C1 segment of cervical spinal cord (tissue), 14 donors: Measurements from ENCODE around the gene MEIS1.

Experiments used
- DNase-seq, 14 donors: peaks; one replicate each; lab custom pipeline; 2025; lab: John Stamatoyannopoulos, UW

Gene MEIS1

DNA sequence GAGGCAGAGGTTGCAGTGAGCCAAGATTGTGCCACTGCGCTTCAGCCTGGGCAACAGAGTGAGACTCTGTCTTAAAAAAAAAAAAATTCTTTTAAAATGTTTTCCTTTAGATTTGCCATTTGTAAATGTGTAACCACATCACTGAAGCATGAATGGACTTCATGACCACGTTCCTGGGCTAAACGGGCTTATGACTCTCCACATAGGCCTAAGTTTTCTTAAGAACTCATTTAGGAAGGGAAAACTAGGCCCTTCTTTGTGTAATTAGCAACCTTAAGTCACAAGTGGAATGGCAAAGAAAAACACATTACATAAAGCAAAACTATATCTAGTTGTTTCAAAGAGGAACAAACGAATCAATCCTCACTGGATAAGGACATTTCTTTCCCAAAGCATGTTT lies 99.5 kb downstream of the MEIS1 start:
- DNase-seq = no peak

DNA sequence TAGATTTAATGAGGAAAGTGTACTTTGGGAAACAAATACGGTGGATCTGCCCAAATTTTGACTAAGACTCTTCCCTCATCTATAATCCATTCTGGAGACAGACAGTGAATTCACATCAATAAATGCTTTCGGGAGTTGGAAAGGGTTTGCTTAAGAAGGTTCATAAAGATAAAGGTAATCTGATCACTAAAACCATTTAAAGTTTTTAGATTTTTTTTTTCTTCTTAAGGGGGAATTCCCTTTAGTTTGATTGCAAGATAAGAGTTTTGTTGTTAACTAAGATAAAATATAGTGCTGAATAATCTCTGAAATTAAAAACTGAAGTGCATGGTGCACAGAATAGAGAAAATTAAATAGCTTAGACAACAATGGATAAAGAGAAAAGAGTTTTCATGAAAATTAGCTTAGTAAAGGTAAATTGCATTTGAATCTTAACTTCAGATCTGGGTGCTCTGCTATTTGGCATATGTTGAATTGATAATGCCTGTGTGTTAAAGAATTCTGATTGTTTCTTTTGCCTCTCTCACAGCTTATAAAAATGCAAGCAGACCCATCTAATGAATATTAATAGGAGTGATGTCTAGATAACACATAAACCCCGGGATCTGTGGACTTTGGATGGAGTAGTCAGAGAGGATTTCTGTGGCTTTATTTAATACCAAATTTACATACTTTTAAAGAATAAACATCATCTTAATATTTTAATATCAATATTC lies 100.8 kb downstream of the MEIS1 start:
- no peak for DNase-seq

- no peak for DNase-seq
Observed at GRCh38 chr2:66536290-66536673, 101.4 kb downstream of the MEIS1 start.

DNA sequence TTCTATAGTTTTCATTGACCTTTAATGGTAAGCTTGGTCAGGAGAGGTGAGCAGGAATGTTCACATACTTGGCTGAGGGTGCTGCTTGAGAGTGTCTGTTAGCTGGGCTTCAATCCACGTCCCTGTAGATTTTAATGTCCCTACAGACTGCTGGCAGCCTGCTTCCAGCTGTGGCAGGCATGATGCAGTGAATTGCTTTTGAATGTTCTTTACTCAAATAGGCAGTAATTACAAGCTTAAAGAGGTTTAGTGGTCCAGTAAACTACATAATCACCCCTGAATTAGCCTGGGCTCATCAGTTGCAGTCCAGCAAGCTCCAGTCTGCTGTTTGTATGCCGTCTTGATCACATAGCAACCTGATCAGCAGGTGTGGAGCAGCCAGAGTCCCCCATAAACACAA lies 102.1 kb downstream of the MEIS1 start:
- DNase-seq = no peak

GRCh38 chr2:66538291-66538690 lies 103.4 kb downstream of the MEIS1 start:
- DNase-seq = no peak

DNA sequence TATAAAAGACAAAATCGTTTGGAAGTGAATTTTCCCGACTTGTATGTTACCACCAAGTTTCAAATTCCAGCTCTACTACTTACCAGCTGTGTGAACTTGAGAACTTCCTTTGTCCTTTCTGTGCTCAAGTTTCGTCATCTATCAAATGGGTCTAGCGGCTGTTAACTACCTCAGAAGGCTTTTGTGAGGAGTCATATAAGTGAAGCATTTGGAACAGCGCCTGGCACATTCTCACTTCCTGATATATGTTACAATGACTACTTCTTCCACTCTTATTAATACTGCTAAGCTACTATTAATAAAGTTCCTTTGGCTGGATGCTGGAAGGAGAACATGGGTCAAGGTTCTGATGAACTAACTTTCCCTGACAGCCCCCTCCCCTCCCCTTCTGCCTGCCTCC lies 104.5 kb downstream of the MEIS1 start:
- no peak for DNase-seq

GRCh38 chr2:66541646-66542045 lies 106.7 kb downstream of the MEIS1 start:
- peak in 7 of 14 donors; percentile 21 to 35 (median 32) for DNase-seq

- no peak for DNase-seq
Observed at GRCh38 chr2:66543257-66543767, 108.4 kb downstream of the MEIS1 start.

GRCh38 chr2:66544258-66544657 lies 109.3 kb downstream of the MEIS1 start:
- no peak for DNase-seq

- no peak for DNase-seq
Observed at GRCh38 chr2:66545258-66545657, 110.3 kb downstream of the MEIS1 start.

- no peak for DNase-seq
Observed at GRCh38 chr2:66547118-66547517, 112.2 kb downstream of the MEIS1 start.

- no peak for DNase-seq
Observed at GRCh38 chr2:66547887-66548286, 113.0 kb downstream of the MEIS1 start.

DNA sequence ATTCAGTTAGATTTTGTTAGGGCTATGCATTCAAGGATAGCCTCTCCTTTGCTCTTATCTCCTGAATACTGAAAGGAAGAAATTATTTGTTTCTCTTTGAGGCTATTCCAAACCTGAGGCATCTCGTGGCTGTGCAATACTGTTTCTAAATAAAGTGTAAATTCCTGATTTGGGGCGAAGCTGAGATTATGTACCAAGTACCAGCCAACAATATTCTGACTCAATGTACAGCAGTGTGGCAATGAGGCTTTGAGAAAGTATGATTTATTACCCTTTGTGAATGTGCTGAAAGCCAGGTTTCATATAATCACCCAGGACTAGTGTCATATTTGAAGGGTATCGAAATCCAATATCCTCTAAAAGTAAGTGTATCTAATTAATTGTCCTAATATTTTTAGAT lies 113.5 kb downstream of the MEIS1 start:
- DNase-seq = no peak

GRCh38 chr2:66550826-66551225 lies 115.9 kb downstream of the MEIS1 start:
- DNase-seq = no peak

DNA sequence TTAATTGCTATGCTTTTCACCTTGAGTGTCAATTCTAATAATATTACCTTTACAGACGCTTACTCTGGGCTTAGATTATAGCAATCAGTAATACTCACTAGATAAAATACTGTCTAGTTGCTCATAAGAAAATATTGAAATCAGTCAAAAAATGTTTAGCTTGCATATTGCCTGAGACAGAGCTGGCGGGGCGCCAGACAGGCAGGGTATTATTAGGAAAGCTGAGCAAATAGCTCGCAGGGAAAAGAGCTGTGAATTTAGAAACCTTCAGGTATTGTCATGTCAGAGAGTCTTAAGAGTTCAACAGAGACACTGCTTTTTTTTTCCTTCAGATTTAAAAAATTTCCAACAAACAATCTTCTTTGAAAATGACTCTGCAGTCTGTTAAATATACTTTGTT lies 118.4 kb downstream of the MEIS1 start:
- DNase-seq = no peak

DNA sequence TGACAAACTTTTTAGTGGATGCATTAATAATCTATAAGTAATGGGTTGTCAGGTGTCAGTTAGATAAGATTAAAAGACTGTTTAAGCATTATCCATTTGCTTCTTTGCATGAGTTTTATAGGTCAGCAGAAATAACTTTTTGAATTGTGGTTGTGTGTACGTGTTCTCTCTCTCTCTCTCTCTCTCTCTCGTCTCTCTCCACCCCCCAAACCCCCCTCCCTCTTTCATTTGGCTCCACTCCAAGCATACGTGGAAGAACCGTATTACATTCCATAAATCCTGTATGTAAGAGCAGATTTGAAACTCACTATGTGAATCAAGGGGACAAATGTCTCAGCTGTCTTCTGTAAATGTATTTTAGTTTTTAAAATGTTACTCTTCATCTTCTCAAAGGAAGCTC lies 120.2 kb downstream of the MEIS1 start:
- DNase-seq = no peak

DNA sequence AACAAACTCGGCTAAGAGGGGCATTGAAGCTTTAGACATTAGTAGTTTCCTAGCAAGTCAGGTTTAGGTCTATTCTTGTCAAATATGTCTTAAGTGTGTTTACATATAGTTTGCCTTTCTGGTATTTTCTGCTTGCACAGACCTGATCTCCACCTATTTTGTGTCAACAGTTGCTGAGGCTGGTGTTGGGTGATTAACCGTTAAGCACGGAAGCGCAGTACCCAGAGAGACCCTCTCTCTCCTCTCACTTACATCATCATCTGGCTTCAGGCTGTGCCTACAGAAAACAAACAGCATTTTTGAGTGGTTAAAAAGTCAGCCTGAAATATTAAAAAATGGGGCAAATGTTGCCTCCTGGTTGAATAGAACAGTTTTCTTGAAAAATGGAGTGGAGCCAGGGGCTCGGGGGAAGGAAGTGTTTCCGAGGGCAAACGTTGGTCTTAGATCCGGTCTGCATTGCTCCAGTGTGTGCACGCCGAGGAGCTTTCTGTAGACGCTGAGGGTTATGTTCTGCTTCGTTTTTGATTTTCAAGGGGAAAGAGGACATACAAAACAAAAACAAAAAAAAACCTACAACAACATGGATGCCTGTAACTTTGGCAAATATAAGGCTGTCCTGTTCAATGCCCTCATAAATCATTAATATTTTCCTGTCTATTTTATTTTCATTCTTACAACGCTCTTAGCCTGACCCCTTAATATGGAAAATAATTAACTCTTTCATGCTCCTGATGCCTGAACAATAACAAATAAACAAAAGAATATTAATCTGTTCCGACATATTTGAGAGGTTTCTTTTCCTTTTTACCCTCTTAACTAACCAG lies 120.8 kb downstream of the MEIS1 start:
- peak in 2 of 14 donors; percentile 27 to 28 for DNase-seq

GRCh38 chr2:66559672-66560071 lies 124.7 kb downstream of the MEIS1 start:
- DNase-seq = no peak

DNA sequence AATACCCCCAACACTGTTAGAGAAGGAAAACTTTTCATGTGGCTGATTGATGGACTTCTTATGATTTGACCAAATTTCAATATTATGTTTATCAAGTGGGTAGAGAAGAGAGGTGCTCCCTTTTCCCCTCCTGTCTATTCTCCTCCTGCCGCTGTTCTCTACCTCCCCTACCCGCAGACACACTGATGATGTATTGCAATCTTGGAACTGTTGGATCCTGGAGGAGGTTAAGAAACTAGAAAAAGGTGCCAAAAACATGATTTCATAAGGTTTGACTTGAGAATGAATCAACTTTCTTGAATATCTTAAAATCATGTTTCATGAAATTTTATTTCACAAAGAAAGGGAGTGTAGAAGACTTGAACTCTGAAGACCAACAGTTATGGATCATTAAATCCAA lies 125.8 kb downstream of the MEIS1 start:
- no peak for DNase-seq

DNA sequence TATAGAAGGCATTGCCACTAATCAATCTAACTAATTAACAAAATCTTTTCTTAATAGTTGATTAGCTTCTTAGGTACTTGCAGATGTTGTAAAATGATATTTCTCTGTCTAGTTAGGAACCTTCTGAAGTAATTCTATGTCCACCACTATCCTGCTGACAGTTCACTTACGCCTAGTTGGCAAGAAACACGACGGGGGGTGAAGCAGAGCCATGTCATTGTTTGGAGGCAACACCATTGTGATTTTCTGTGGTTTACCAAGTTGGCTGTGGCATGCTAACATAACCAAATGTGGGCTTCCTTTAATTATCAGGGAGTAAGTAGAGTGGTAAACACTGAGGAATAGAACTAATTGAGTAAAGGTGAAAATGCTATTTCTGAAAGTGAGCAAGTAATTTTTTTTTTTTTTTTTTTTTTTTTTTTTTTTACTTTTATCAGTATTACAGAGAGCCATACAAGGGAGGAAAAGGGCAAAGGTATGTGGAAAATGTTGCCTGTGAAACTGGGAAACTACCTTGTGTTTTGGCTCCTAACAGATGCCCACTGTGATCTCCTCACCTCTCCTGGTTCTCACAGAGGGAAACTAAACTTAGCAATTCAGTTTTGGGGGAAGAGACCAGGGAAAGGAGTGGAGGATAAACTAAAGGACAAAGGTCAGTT lies 126.8 kb downstream of the MEIS1 start:
- no peak for DNase-seq

- DNase-seq = no peak
Observed at GRCh38 chr2:66562304-66562685, 127.4 kb downstream of the MEIS1 start.

DNA sequence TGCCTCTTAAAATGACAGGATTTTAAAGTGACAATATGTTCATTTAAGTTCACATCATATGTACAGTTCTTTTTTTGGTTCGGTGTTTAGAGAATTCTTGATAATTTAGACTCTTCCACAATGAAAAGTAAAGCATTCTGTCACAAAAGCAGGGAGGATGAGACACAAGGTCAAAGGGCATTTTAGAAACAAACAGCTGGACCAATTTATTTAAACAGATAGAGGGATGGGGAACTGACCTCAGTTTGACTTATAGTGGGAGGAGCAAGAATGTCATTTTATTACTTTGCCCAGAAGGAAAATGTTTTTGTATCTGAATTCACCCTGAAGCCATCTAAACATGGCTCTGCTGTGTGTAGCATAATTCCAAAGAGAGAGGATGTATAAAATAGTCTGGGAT lies 128.5 kb downstream of the MEIS1 start:
- no peak for DNase-seq
